GM23338 (cell line): ENCODE results near the gene RDH8. TPM values are rescaled to one million over a fixed set of nuclear protein-coding genes. Genes with fewer than 3 reads are reported as not detected.

Experiments
- ATAC-seq: fragments of 200-7000 bp; cut with Tn5 transposase; 3 replicates; pipeline ENCODE4 v1.9.1; 2020
- DNase-seq: peaks from one replicate; pipeline ENCODE4 v3.0.0-alpha.2; 2015; ENCODE audit warnings: low spot score
- H2AFZ ChIP-seq: fragments of 200-600 bp; sonication (generic); 2 replicates; pipeline ENCODE4 v1.8.0; 2016; ENCODE audit warnings: antibody characterized with exemption, mild to moderate bottlenecking, moderate library complexity
- H3F3A ChIP-seq: fragments of 200-600 bp; sonication (generic); replicated peaks from 2 replicates; pipeline ENCODE4 v1.8.0; 2017; ENCODE audit warnings: antibody characterized with exemption, mixed run types, low read depth
- H3K27ac ChIP-seq: fragments of 200-600 bp; sonication (generic); 2 replicates; pipeline ENCODE4 v1.6.1; 2016; ENCODE audit warnings: low read depth
- H3K27me3 ChIP-seq: fragments of 200-600 bp; sonication (generic); 2 replicates; pipeline ENCODE4 v1.8.0; 2016; ENCODE audit warnings: mild to moderate bottlenecking, mixed run types, moderate library complexity; ENCODE audit not compliant: insufficient read depth
- H3K36me3 ChIP-seq: fragments of 200-600 bp; sonication (generic); 2 replicates; pipeline ENCODE4 v1.8.0; 2016; ENCODE audit warnings: mild to moderate bottlenecking; ENCODE audit not compliant: insufficient read depth
- H3K4me1 ChIP-seq: fragments of 200-600 bp; sonication (generic); 2 replicates; pipeline ENCODE4 v1.8.0; 2016; ENCODE audit warnings: mild to moderate bottlenecking, moderate library complexity; ENCODE audit not compliant: insufficient read depth
- H3K4me2 ChIP-seq: fragments of 200-600 bp; sonication (generic); 2 replicates; pipeline ENCODE4 v1.7.1; 2017; ENCODE audit warnings: mixed run types
- H3K4me3 ChIP-seq: fragments of 200-600 bp; sonication (generic); 2 replicates; pipeline ENCODE4 v1.6.1; 2016; ENCODE audit warnings: mixed run types
- H3K79me2 ChIP-seq: fragments of 200-600 bp; sonication (generic); replicated peaks from 2 replicates; pipeline ENCODE4 v1.8.0; 2017; ENCODE audit warnings: mild to moderate bottlenecking; ENCODE audit not compliant: insufficient read depth
- H3K9me2 ChIP-seq: fragments of 200-600 bp; sonication (generic); 2 replicates; pipeline ENCODE4 v1.8.0; 2017; ENCODE audit not compliant: insufficient read depth
- H4K20me1 ChIP-seq: fragments of 200-600 bp; sonication (generic); replicated peaks from 2 replicates; pipeline ENCODE4 v1.8.0; 2017; ENCODE audit warnings: mild to moderate bottlenecking; ENCODE audit not compliant: insufficient read depth
- H3K27ac Mint-ChIP-seq: 2 replicates; pipeline ENCODE4 v1.8.0; 2020; ENCODE audit warnings: inconsistent platforms, mild to moderate bottlenecking, moderate library complexity, mixed read lengths
- H3K27me3 Mint-ChIP-seq: 3 replicates; pipeline ENCODE4 v1.8.0; 2022; ENCODE audit warnings: low read depth, mild to moderate bottlenecking, moderate library complexity, mixed read lengths, inconsistent platforms; ENCODE audit not compliant: insufficient read depth, poor library complexity
- H3K36me3 Mint-ChIP-seq: 3 replicates; pipeline ENCODE4 v1.8.0; 2021; ENCODE audit warnings: low read depth, mild to moderate bottlenecking, inconsistent platforms, moderate library complexity, mixed read lengths
- H3K4me1 Mint-ChIP-seq: 3 replicates; pipeline ENCODE4 v1.8.0; 2020; ENCODE audit warnings: mild to moderate bottlenecking, inconsistent platforms, mixed read lengths
- H3K4me3 Mint-ChIP-seq: 3 replicates; pipeline ENCODE4 v1.8.0; 2021; ENCODE audit warnings: moderate library complexity, mild to moderate bottlenecking, inconsistent platforms, mixed read lengths
- H3K9me3 Mint-ChIP-seq: 3 replicates; pipeline ENCODE4 v1.8.0; 2020; ENCODE audit warnings: moderate library complexity, mild to moderate bottlenecking, inconsistent platforms, mixed read lengths
- CREB1 ChIP-seq: fragments of 250-450 bp; sonication (Bioruptor Pico); IDR thresholded peaks from 2 replicates; pipeline ENCODE4 v1.5.0; 2020; ENCODE audit warnings: low read depth, mild to moderate bottlenecking, moderate library complexity
- EZH2 ChIP-seq: fragments of 200-600 bp; sonication (generic); IDR thresholded peaks from one replicate; pipeline ENCODE4 v1.8.0; 2017; ENCODE audit warnings: antibody characterized with exemption, mild to moderate bottlenecking, low read depth; ENCODE audit not compliant: unreplicated experiment
- EZH2phosphoT487 ChIP-seq: fragments of 200-600 bp; sonication (generic); IDR thresholded peaks from one replicate; pipeline ENCODE4 v1.8.1; 2018; ENCODE audit warnings: antibody characterized with exemption; ENCODE audit not compliant: unreplicated experiment
- JUNB ChIP-seq: IDR thresholded peaks from one replicate; pipeline ENCODE4 v1.6.1; 2016; ENCODE audit warnings: antibody characterized with exemption; ENCODE audit not compliant: unreplicated experiment
- NANOG ChIP-seq: IDR thresholded peaks from 2 replicates; pipeline ENCODE4 v1.6.1; 2016; ENCODE audit warnings: antibody characterized with exemption, borderline replicate concordance
- POLR2AphosphoS5 ChIP-seq: IDR thresholded peaks from 2 replicates; pipeline ENCODE4 v1.6.1; 2016; ENCODE audit warnings: antibody characterized with exemption, low read depth
- STAT1 ChIP-seq: IDR thresholded peaks from one replicate; pipeline ENCODE4 v1.6.1; 2016; ENCODE audit warnings: antibody characterized with exemption; ENCODE audit not compliant: unreplicated experiment
- ZNF114 ChIP-seq: fragments of 250-450 bp; sonication (Bioruptor Pico); IDR thresholded peaks from 2 replicates; pipeline ENCODE4 v1.5.0; 2020; ENCODE audit warnings: mild to moderate bottlenecking, moderate library complexity
- ZNF331 ChIP-seq: fragments of 250-450 bp; sonication (Bioruptor Pico); IDR thresholded peaks from 2 replicates; pipeline ENCODE4 v1.5.0; 2020; ENCODE audit warnings: low read depth, mild to moderate bottlenecking, moderate library complexity
- polyA plus RNA-seq: library from polyadenylated mRNA; unstranded; fragments of >200 nt; fragmentation: Nextera tagmentation; extraction: Ambion mirVana; gene quantifications from 2 replicates; pipeline ENCODE4 v1.2.1, GENCODE V29; 2016
- total RNA-seq: library from RNA; depleted of rRNA; stranded (reverse); fragments of >200 nt; shearing (Covaris generic); gene quantifications from 2 replicates; pipeline ENCODE4 v1.2.3, GENCODE V29; 2014
- TF ChIP-seq, protein P1 (sequence below), 2 experiments: fragments of 200-600 bp in 1 of 2; sonication (generic) in 1 of 2; conservative IDR thresholded peaks; 2 replicates each; pipeline versions ENCODE4 v1.5.1 to v1.6.1; 2016 to 2017; ENCODE audit warnings: antibody characterized with exemption in 2 of 2, low read depth in 2 of 2, mild to moderate bottlenecking in 2 of 2, moderate library complexity in 1 of 2
- TF ChIP-seq, protein P2 (sequence below): IDR thresholded peaks from 2 replicates; pipeline ENCODE4 v1.6.1; 2016; ENCODE audit warnings: antibody characterized with exemption
- TF ChIP-seq, protein P3 (sequence below): fragments of 250-450 bp; sonication (Bioruptor Pico); IDR thresholded peaks from 2 replicates; pipeline ENCODE4 v1.5.0; 2020; ENCODE audit warnings: mild to moderate bottlenecking, moderate library complexity
- TF ChIP-seq, protein P4 (sequence below): IDR thresholded peaks from one replicate; pipeline ENCODE4 v1.6.1; 2018; ENCODE audit warnings: antibody characterized with exemption; ENCODE audit not compliant: unreplicated experiment

The RDH8 gene
- total and polyA plus RNA-seq, 2 experiments from 2014 or later, result not detected

DNA sequence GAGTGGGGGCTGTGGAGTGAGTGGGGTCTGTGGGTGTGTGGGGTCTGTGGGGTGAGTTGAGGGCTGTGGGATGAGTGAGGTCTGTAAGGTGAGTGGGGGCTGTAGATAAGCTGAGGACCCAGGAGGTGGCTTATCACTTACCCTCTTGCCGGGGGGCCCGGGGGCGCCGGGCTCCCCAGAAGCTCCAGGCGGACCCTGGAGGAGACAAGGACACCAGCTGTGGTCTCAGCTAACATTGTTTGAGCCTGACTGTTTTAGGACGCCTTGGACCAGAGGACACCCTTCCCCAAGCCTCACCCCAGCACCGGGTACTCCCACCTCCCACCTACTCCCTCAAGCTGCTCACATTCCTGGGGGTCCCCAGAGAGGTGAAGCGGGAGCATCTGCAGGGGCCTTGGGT, 42.8 kb upstream of the RDH8 start:
- no peaks in the 10 kb centered on the region for H3K36me3 ChIP-seq
- Mint-ChIP-seq H3K27ac (no peak overlapping the region), H3K27me3 (peaks cover 16% of the 10 kb centered on the region)

More for the DNA sequence above, 42.8 kb upstream of the RDH8 start:
- Histone ChIP-seq H3K4me2 (no peak overlapping the region), H3K27ac (no peak overlapping the region), H3K4me3 (no peak overlapping the region), H3K79me2 (no peaks in the 10 kb centered on the region), H3K4me1 (peaks cover 10% of the 10 kb centered on the region; the same call in 1 of the 2 replicates), H3K9me2 (no peaks in the 10 kb centered on the region), H3F3A (no peaks in the 10 kb centered on the region), H4K20me1 (no peaks in the 10 kb centered on the region), H3K27me3 (peaks cover 14% of the 10 kb centered on the region), H2AFZ (no peak overlapping the region)
- Mint-ChIP-seq H3K4me1 (peaks cover 8% of the 10 kb centered on the region), H3K4me3 (no peak overlapping the region), H3K36me3 (no peaks in the 10 kb centered on the region; the same call in 2 of the 3 replicates), H3K9me3 (no peaks in the 10 kb centered on the region; the same call in 1 of the 3 replicates)
- TF ChIP-seq, protein P1, sequence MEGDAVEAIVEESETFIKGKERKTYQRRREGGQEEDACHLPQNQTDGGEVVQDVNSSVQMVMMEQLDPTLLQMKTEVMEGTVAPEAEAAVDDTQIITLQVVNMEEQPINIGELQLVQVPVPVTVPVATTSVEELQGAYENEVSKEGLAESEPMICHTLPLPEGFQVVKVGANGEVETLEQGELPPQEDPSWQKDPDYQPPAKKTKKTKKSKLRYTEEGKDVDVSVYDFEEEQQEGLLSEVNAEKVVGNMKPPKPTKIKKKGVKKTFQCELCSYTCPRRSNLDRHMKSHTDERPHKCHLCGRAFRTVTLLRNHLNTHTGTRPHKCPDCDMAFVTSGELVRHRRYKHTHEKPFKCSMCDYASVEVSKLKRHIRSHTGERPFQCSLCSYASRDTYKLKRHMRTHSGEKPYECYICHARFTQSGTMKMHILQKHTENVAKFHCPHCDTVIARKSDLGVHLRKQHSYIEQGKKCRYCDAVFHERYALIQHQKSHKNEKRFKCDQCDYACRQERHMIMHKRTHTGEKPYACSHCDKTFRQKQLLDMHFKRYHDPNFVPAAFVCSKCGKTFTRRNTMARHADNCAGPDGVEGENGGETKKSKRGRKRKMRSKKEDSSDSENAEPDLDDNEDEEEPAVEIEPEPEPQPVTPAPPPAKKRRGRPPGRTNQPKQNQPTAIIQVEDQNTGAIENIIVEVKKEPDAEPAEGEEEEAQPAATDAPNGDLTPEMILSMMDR (conservative IDR thresholded peaks at IDR 0.05; ENCODE audit: low read depth in 2 of 2), result no peak
- TF ChIP-seq, protein P2, sequence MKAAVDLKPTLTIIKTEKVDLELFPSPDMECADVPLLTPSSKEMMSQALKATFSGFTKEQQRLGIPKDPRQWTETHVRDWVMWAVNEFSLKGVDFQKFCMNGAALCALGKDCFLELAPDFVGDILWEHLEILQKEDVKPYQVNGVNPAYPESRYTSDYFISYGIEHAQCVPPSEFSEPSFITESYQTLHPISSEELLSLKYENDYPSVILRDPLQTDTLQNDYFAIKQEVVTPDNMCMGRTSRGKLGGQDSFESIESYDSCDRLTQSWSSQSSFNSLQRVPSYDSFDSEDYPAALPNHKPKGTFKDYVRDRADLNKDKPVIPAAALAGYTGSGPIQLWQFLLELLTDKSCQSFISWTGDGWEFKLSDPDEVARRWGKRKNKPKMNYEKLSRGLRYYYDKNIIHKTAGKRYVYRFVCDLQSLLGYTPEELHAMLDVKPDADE, result no peak
- TF ChIP-seq EZH2 (no peak), ZNF331 (no peak), CREB1 (no peak), NANOG (no peak), EZH2phosphoT487 (no peak), JUNB (no peak), STAT1 (no peak), ZNF114 (CRISPR knock-in tag) (no peak), POLR2AphosphoS5 (no peak)
- TF ChIP-seq, protein P3, sequence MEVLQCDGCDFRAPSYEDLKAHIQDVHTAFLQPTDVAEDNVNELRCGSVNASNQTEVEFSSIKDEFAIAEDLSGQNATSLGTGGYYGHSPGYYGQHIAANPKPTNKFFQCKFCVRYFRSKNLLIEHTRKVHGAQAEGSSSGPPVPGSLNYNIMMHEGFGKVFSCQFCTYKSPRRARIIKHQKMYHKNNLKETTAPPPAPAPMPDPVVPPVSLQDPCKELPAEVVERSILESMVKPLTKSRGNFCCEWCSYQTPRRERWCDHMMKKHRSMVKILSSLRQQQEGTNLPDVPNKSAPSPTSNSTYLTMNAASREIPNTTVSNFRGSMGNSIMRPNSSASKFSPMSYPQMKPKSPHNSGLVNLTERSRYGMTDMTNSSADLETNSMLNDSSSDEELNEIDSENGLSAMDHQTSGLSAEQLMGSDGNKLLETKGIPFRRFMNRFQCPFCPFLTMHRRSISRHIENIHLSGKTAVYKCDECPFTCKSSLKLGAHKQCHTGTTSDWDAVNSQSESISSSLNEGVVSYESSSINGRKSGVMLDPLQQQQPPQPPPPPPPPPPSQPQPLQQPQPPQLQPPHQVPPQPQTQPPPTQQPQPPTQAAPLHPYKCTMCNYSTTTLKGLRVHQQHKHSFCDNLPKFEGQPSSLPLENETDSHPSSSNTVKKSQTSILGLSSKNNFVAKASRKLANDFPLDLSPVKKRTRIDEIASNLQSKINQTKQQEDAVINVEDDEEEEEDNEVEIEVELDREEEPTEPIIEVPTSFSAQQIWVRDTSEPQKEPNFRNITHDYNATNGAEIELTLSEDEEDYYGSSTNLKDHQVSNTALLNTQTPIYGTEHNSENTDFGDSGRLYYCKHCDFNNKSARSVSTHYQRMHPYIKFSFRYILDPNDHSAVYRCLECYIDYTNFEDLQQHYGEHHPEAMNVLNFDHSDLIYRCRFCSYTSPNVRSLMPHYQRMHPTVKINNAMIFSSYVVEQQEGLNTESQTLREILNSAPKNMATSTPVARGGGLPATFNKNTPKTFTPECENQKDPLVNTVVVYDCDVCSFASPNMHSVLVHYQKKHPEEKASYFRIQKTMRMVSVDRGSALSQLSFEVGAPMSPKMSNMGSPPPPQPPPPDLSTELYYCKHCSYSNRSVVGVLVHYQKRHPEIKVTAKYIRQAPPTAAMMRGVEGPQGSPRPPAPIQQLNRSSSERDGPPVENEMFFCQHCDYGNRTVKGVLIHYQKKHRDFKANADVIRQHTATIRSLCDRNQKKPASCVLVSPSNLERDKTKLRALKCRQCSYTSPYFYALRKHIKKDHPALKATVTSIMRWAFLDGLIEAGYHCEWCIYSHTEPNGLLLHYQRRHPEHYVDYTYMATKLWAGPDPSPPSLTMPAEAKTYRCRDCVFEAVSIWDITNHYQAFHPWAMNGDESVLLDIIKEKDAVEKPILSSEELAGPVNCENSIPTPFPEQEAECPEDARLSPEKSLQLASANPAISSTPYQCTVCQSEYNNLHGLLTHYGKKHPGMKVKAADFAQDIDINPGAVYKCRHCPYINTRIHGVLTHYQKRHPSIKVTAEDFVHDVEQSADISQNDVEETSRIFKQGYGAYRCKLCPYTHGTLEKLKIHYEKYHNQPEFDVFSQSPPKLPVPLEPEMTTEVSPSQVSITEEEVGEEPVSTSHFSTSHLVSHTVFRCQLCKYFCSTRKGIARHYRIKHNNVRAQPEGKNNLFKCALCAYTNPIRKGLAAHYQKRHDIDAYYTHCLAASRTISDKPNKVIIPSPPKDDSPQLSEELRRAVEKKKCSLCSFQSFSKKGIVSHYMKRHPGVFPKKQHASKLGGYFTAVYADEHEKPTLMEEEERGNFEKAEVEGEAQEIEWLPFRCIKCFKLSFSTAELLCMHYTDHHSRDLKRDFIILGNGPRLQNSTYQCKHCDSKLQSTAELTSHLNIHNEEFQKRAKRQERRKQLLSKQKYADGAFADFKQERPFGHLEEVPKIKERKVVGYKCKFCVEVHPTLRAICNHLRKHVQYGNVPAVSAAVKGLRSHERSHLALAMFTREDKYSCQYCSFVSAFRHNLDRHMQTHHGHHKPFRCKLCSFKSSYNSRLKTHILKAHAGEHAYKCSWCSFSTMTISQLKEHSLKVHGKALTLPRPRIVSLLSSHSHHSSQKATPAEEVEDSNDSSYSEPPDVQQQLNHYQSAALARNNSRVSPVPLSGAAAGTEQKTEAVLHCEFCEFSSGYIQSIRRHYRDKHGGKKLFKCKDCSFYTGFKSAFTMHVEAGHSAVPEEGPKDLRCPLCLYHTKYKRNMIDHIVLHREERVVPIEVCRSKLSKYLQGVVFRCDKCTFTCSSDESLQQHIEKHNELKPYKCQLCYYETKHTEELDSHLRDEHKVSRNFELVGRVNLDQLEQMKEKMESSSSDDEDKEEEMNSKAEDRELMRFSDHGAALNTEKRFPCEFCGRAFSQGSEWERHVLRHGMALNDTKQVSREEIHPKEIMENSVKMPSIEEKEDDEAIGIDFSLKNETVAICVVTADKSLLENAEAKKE (CRISPR knock-in tag), result no peak
- TF ChIP-seq, protein P4, sequence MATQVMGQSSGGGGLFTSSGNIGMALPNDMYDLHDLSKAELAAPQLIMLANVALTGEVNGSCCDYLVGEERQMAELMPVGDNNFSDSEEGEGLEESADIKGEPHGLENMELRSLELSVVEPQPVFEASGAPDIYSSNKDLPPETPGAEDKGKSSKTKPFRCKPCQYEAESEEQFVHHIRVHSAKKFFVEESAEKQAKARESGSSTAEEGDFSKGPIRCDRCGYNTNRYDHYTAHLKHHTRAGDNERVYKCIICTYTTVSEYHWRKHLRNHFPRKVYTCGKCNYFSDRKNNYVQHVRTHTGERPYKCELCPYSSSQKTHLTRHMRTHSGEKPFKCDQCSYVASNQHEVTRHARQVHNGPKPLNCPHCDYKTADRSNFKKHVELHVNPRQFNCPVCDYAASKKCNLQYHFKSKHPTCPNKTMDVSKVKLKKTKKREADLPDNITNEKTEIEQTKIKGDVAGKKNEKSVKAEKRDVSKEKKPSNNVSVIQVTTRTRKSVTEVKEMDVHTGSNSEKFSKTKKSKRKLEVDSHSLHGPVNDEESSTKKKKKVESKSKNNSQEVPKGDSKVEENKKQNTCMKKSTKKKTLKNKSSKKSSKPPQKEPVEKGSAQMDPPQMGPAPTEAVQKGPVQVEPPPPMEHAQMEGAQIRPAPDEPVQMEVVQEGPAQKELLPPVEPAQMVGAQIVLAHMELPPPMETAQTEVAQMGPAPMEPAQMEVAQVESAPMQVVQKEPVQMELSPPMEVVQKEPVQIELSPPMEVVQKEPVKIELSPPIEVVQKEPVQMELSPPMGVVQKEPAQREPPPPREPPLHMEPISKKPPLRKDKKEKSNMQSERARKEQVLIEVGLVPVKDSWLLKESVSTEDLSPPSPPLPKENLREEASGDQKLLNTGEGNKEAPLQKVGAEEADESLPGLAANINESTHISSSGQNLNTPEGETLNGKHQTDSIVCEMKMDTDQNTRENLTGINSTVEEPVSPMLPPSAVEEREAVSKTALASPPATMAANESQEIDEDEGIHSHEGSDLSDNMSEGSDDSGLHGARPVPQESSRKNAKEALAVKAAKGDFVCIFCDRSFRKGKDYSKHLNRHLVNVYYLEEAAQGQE, result no peak
- no peak for ATAC-seq
- no peak for DNase-seq
